ENCODE measurements around the gene CCDC7.

- TF ChIP-seq, protein P1, sequence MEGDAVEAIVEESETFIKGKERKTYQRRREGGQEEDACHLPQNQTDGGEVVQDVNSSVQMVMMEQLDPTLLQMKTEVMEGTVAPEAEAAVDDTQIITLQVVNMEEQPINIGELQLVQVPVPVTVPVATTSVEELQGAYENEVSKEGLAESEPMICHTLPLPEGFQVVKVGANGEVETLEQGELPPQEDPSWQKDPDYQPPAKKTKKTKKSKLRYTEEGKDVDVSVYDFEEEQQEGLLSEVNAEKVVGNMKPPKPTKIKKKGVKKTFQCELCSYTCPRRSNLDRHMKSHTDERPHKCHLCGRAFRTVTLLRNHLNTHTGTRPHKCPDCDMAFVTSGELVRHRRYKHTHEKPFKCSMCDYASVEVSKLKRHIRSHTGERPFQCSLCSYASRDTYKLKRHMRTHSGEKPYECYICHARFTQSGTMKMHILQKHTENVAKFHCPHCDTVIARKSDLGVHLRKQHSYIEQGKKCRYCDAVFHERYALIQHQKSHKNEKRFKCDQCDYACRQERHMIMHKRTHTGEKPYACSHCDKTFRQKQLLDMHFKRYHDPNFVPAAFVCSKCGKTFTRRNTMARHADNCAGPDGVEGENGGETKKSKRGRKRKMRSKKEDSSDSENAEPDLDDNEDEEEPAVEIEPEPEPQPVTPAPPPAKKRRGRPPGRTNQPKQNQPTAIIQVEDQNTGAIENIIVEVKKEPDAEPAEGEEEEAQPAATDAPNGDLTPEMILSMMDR (IDR thresholded peaks at IDR 0.05; ENCODE audit: poor library complexity) = no peak
- no peak for TF ChIP-seq EZH2phosphoT487 (IDR thresholded peaks at IDR 0.05; ENCODE audit: low read depth, severe bottlenecking, unreplicated experiment)
Observed at GRCh38 chr10:32459051-32459698, 13.2 kb downstream of the CCDC7 start.
